ENCODE data around the gene THOC6.

Gene THOC6

GRCh38 chr16:3023669-3024478 lies at the start of gene THOC6, which contains the start of gene HCFC1R1:
TSS of gene THOC6 (plus strand) at chr16:3024035. CDS start at chr16:3024327, 292 bp downstream.
TSS of gene HCFC1R1 (minus strand) at chr16:3023942. CDS start at chr16:3023941, 1 bp downstream.
- peak; percentile 93 for DNase-seq (ENCODE audit: insufficient read length, low spot score)
- FAIRE-seq: peak; percentile 99

- FAIRE-seq (no peak), DNase-seq (ENCODE audit: insufficient read length, low spot score) (no peak)
Observed at GRCh38 chr16:2974319-2975056, 49.3 kb upstream of the THOC6 start.

DNA sequence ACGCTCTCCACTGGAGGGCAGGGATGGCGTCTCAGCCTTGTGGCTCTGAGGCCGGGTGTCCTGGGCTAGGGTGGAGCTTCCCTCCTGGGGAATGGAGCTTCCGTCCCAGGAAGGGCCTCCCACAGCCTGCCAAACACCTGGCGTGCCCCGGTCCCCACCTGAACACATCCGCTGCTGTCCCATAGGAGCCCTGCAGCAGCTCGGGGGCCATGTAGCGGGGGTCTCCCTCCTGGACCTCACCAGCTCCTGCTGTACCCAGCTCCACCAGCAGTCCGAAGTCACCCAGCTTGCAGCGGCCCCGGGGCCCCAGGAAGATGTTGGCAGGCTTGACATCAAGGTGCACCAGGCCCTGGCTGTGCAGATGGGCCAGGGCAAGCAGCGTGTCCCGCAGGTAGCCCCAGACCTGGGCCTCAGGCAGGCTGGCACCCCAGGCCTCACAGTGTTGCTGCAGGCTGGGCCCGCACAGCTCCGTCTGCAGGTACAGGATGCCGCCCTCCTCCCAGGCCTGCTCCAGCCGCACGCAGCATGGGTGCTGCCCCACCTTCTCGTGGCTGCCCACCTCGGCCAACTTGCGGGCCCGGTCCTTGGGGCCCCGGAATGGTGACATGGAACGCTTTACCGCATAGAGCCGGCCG lies 48.6 kb upstream of the THOC6 start:
- FAIRE-seq: no peak
- no peak for DNase-seq (ENCODE audit: insufficient read length, low spot score)

GRCh38 chr16:2976201-2976600 lies 47.6 kb upstream of the THOC6 start:
- DNase-seq (ENCODE audit: insufficient read length, low spot score): no peak

DNA sequence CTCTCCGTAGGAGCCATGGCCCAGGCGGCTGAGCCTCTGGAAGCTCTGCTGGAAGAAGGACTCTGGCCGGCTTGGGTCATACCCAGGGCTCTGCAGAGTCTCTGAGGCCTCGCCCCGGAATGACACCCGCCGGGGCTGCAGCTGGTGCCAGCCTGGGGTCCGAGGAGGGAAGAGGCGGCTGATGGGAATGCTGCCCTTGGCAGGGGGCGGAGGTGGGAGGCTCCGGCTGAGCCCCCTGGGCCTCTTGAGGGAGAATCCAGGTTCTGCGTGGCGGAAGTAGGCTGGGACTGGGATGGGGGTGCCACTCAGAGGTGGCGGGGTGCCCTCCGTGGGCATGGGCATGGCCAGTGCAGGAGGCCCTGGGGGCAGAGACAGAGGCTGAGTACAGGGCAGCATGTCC lies 47.2 kb upstream of the THOC6 start:
- DNase-seq (ENCODE audit: insufficient read length, low spot score) (no peak), FAIRE-seq (no peak)

More at GRCh38 chr16:2976201-2976600, 47.6 kb upstream of the THOC6 start:
- no peak for FAIRE-seq

DNA sequence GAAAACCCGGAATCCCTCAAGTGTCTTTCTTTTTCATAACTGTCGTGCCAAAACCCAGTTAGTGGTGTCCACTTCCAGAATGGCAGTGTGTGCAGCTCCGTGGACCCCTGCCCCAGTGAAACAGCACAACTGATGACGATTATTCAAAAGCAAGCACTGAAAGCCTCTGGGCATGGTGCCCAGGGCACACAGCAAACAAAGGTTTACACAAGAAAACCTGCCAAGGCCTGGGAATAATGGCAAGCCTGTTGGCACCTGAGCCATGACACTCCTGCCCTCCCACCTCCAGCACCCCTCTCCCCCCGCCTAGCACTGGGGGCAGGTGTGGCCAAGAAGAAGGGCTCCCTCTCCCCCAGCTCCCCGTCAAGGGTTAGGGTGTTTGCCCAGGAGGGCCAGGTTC lies 46.4 kb upstream of the THOC6 start:
- FAIRE-seq (no peak), DNase-seq (ENCODE audit: insufficient read length, low spot score) (no peak)

DNA sequence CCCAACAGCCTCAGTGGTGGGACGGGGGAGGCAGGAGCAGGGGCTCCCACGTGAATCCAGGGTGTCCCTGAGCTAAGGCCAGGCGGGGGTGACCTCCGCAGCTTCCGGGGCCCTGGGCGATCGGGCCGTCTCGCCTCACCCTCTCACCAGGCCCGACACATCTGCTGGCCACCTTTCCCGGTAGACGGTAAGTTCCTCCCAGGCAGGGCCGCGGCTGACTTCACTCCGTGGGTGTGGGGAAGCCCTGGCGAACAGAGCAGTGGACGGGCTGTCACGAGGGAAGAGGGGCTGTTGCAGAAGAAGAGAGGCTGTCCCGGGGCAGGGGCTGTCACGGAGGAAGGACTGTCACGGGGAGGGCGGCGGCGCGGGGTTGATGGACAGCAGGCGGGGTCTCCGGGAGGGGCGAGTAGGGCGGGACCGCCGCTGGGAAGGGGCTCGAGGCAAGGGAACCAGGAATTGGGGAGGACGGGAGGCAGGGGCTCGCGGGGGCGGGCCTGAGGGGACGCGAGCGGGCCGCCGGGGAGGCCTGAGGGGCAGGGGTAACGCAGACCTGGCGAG lies 44.1 kb upstream of the THOC6 start:
- peak; percentile 26 for FAIRE-seq
- DNase-seq (ENCODE audit: insufficient read length, low spot score): no peak

DNA sequence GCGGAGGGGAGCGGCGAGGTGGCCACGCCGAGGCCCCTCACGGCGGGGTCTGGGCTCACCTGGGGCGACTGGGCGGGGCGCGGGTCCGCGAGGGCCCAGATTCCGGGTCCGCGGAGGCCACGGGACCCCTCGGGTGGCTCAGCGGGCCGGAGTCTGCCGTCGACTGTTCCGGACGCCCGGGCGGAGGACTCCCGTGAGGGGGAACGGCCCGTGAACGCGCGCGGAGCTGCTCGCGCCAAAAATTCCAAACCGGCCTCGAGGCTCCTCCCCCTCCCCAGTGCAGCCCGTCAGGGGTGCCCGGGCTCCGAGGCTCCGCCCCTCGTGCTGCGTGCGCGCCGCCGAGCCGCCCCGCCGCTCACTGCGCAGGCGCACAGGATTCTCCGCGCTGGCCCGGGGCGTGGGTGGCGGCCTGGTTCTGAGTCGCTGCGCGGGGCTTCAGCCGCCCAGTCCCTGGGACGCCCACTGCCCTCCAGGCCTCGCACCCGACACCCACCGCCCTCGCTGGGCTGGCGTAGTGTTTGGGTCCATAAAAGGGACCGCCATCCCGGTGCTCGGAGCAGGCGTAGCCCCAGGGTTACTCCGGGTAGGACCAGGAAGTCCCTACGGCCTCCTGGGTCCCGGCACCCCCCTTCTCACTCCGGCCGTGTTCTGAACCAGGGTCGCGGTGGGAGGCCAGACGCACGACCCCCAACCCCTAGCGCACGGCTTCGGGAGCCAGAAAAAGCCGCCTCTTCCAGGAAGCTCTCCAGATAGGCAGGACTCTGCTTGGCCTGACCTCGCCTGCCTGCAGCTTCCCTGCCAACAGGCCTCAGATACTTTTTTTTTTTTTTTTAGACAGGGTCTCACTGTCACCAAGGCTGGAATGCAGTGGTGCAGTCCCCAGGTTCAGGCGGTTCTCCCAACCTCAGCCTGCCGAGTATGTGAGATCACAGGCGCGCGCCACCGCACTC lies 43.3 kb upstream of the THOC6 start, which contains the start of gene PKMYT1:
Gene PKMYT1, minus strand, starts transcription at position 220 of the 950 bp plus-strand sequence. CDS start 789 bp downstream, outside the sequence.
- peak; percentile 82 for FAIRE-seq
- DNase-seq (ENCODE audit: insufficient read length, low spot score): peak; percentile 99

- no peak for FAIRE-seq
- no peak for DNase-seq (ENCODE audit: insufficient read length, low spot score)
Observed at GRCh38 chr16:2981177-2981898, 42.5 kb upstream of the THOC6 start.

DNA sequence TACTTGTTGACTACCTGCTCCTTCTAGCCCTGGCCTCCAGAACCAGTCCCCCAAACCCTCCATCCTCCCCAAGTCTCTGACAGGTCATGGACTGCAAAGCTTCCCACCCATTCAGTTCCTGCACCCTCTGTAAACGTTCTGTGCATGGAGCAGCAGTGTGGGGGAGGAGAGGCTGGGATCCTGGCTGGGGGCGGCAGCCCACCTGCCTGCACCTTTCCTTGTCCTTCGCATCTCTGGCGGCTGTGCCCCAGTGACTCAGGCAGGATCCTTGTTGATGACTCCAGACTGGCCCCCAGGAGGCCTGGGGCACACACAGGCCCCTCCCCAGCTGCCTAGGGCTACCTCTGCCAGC lies 42.0 kb upstream of the THOC6 start:
- FAIRE-seq: no peak

DNA sequence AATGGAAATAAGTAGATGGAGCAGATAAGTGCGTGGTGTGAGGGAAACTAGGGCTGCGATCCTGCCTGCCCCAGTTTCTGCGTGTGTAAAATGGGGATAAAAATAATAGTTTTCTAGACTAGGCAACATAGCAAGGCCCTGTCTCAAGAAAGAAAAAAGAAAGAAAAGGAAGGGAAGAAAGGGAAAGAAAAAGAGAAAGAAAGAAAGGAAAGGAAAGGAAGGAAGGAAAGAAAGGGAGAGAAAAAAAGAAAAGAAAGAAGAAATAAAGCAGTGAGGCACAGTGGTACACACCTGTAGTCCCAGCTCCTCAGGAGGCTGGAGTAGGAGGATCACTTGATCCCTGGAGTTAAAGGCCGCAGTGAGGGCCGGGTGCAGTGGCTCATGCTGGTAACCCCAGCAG lies 41.4 kb upstream of the THOC6 start:
- DNase-seq (ENCODE audit: insufficient read length, low spot score) (no peak), FAIRE-seq (no peak)

More for the DNA sequence above, 42.0 kb upstream of the THOC6 start:
- DNase-seq (ENCODE audit: insufficient read length, low spot score): no peak

DNA sequence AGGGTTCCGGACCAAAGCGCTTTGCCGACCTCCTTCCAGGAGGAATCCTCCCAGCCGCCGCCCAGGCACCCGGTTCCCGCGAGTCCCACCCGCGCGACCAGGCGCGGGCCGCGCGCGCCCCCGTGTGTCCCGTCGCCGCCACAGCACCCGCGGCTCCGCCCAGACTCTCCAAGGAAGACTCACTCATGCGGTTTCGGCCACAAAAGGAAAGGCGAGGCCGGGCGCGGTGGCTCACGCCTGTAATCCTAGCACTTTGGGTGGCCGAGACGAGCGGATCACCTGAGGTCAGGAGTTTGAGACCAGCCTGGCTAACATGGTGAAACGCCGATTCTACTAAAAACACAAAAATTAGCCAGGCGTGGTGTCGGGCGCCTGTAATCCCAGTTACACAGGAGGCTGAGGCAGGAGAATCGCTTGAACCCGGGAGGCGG lies 40.1 kb upstream of the THOC6 start:
- FAIRE-seq (peak; percentile 44), DNase-seq (ENCODE audit: insufficient read length, low spot score) (peak; percentile 90)

- DNase-seq (ENCODE audit: insufficient read length, low spot score) (no peak), FAIRE-seq (no peak)
Observed at GRCh38 chr16:2985462-2985861, 38.4 kb upstream of the THOC6 start.

DNA sequence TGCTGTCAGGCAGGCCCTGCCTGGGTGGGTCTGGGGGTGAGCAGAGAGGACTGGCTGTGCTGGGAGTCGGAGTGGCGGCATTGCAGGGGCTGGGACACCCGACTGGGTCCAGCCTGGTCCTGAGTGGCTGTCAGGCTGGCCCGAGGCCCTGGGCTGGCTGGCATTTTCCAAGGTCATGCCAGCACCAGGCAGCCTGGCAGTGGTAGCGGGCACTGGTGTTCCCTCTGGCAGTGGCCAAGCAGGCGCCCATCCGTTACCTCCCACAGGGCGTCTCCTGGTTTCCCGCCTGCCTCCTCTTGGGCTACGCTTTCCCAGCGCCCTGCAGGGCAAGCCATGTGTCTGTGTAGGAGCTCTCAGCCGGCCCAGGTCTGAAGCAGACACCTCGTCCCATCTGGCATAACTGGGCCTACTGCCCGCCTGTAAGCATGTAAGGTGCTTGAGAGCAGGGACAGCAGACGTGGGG lies 37.9 kb upstream of the THOC6 start:
- FAIRE-seq: no peak
- no peak for DNase-seq (ENCODE audit: insufficient read length, low spot score)

DNA sequence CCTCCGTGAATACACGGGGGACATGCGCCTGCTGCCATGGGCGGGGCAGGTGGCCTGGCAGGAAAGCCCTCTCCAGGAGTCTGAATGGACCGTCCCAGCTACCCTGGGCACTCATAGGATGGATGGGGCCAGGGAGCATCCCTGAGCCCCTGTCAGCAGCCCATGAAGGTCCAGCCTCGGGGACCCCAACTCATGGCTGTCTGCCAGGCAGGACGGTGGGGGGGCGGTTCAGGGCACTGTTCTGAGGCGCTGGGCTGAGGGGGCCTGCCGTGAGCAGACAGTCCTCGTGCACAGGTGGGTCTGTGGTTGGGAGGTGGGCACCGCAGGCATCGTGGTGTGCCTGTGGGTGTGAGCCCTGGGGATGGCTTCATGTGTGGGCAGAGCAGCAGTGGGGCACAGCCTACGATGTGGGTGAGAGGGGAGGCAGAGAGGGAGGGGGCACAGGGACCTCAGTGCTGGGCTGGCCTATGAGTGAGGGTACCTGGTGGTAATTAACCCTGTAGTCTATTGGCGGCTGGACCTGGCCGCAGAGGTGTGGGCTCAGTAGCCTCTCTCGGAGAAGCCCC lies 37.1 kb upstream of the THOC6 start:
- DNase-seq (ENCODE audit: insufficient read length, low spot score) (no peak), FAIRE-seq (no peak)

- no peak for FAIRE-seq
Observed at GRCh38 chr16:2987286-2987685, 36.5 kb upstream of the THOC6 start.

DNA sequence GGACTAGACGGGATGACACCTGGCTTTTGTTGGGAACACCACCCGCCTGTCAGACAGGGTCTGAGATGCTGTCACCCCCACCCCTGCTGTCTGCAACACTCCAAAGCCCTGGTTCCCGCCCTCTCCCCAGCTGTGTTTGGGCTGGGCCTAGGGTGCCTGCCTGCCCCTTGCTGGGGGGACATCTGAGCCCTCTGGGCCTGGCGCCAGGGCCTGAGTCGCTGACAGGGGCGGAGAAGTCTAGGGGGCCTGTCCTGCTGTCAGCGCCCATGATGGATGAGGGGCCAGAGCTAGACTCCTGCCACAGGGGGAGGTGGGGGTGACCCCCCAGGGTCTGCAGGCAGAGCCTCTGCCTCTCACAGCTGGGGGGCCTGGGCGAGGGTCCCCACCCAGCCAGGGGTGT lies 36.0 kb upstream of the THOC6 start:
- FAIRE-seq: no peak
- no peak for DNase-seq (ENCODE audit: insufficient read length, low spot score)

More at GRCh38 chr16:2987286-2987685, 36.5 kb upstream of the THOC6 start:
- DNase-seq (ENCODE audit: insufficient read length, low spot score): no peak

DNA sequence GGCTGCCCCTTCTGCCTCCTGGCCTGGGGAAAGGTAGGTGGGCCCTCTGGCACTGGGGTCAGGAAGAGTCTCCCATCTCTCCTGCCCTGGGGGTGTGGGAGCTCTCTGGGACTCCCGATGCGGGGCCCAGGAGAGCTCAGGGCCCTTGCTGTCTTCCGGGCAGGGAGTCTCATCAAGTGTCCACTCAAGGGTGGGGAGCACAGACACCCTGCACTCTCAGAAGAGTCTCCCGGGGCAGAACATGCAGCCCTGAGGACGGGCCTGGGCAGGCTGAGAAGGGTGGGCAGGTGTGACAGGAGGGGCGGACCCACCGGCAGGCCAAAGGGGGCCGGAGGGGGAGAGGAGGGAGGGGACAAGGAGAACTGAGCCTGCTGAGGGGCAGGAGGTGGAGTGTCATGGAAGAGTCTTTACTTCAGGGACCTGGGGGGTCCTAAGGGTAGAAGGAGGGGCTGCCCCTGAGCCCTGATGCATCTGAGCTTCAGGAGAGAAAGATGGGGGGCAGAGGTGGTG lies 35.2 kb upstream of the THOC6 start:
- no peak for DNase-seq (ENCODE audit: insufficient read length, low spot score)
- FAIRE-seq: no peak
